NCI-H1417 treated with DMSO at 0.1 percent for 48 hours (cell line): Measurements from ENCODE around the gene DLAT.
"Not testable (repeated sequence)": the region's sequence is repeated elsewhere in the genome, so short reads cannot be mapped to it uniquely, and the experiment has no call there.

Experiments
- DNase-seq: peaks from one replicate; lab custom pipeline; 2025; lab: John Stamatoyannopoulos, UW

The DLAT gene

GRCh38 chr11:112024773-112025678 is at the start of gene DLAT:
Gene DLAT, plus strand, starts transcription at chr11:112025408. Its CDS starts 65 bp downstream, at chr11:112025473.
- peak; percentile 81 for DNase-seq

- no peak for DNase-seq
Measured at GRCh38 chr11:111976119-111976766, 49.0 kb upstream of the DLAT start.

GRCh38 chr11:111976767-111977145 is 48.5 kb upstream of the DLAT start:
- no peak for DNase-seq

GRCh38 chr11:111977146-111978027 is 47.8 kb upstream of the DLAT start:
- no peak for DNase-seq

- DNase-seq = no peak
Measured at GRCh38 chr11:111978028-111978771, 47.0 kb upstream of the DLAT start.

GRCh38 chr11:111980062-111980461 is 45.1 kb upstream of the DLAT start:
- no peak for DNase-seq

DNA sequence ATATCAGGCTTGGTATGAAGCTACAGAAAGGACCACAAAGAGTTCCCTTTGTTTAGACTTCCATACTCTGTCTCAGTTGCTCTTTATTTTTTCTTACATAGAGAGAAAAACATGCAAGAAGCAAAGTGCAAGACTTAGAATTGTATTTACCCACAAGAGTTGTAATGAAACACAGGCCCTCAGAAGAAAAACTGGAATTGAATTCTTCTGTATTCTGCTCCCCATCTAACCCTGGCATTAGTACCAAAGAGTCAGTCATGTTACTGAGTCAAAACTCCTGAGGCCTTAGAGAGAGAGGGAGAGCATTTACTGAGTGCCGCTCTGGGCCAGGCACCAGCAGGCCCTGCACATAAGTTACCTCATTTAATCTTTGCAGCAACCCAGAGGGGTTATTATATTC is 43.9 kb upstream of the DLAT start:
- no peak for DNase-seq

DNA sequence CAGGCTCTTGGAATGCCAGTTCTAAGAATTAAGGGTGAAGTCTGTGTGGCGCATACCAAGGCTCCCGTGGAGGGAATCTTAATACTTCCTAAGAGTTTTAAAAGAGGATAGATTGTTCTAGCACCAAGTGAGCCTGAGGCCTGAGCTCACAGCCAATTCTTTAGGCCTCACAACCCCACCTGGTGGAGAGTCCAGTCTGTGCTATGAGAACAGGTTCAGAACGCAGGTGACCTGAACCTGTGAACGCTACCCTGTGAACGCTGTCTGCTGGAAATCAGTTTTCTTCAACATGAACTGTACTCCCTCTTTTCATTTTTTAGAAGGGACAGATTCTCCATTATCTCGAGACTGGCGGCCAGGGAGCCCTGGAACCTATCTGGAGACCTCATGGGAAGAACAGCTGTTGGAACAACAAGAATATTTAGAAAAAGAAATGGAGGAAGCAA is 43.2 kb upstream of the DLAT start:
- DNase-seq = no peak

DNA sequence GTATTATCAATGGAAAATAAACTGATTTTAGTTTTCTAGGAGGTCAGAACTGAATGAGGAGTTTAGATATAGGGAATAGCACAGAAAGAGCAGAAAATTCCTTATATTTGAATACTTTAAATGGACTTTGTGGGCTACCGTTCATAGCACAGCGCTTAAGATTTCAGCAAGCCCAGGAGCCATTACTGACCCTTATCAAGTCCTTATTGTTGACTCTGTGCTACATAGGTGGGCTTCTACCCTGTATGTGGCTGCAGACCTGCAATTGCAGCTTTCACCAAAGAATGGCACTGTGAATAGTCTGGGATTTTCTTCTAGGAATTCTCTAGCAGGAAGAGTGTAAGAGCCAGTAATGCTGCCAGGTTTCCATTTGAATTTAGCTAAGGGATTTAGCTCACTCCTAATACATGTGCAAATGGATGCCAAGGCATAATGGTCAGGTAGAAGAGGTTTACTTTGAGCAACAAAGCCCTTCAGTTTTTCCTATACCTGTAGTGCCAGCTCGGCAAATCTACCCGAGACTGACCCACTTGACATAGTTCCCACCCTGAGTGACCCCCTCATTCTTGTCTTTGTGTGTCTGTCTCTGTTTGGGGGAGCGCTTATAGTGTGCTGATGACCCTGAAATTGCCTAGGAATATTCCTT is 42.5 kb upstream of the DLAT start:
- DNase-seq = no peak

DNA sequence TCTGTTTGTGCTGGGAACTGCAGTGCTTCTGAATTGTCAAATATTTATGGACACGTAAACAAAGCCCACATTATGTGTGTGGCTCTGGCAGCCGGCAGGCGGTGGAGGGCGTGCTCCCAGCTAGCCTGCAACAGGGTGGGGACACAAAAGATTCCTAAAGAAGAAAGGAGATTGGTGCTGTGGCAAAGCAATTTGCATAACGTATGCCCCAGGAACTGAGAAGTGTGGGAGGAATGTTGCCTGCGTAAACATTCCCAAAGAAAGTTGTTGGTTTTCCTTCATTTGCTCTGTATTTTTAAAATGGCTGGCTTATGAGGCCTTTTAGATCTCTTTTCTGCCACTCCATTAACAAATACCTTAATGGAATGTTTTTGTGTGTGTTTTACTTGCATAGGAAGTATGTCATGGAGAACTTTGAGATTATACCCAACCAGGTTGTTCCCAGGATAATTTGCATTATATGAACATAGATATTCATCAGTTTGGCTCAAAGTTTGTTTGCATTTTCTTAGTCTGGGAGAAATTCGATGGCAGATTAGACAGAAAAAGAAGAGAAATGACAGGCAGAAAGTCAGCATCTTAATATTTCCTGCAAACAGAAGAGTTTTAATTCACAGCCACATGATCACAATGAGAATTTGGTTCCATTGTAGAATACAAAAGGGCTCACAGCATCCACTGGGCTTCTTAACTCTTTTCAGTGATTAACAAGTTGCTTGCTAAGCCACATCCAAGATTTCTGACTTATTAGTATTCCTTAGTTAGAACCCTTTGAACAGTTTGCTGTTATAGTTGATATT is 41.8 kb upstream of the DLAT start:
- DNase-seq = no peak

DNA sequence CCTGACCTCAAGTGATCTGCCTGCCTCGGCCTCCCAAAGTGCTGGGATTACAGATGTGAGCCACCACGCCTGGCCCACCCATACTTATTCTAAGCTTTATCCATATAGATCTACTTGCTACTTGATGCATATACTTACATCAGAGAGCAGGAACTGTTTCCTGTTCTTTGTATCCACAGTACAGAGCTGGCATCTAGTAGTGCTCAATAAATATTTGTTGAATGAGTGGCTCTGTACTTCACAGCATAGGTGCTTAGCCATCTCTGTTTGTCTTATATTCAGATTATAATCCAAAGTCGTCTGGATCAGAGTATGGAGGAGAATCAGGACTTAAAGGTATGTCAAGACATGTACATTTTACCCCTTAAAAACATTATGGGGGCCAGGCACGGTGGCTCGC is 38.6 kb upstream of the DLAT start:
- no peak for DNase-seq

DNA sequence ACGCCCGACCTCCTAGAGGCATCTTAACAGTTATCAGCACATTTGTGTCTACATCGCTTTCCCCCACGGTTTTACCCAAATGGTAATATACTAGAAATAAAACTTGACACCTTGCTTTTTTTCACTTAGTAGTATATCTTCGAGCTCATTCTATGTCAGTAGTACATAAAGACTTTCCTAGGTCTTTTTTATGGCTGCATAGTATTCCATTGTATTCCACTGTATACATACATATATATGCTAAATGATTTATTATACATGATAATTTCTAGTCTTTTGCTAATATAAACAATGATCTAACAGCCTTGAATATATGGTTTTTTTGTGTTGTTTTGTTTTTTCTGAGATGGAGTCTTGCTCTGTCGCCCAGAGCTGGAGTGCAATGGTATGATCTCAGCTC is 34.8 kb upstream of the DLAT start:
- no peak for DNase-seq

DNA sequence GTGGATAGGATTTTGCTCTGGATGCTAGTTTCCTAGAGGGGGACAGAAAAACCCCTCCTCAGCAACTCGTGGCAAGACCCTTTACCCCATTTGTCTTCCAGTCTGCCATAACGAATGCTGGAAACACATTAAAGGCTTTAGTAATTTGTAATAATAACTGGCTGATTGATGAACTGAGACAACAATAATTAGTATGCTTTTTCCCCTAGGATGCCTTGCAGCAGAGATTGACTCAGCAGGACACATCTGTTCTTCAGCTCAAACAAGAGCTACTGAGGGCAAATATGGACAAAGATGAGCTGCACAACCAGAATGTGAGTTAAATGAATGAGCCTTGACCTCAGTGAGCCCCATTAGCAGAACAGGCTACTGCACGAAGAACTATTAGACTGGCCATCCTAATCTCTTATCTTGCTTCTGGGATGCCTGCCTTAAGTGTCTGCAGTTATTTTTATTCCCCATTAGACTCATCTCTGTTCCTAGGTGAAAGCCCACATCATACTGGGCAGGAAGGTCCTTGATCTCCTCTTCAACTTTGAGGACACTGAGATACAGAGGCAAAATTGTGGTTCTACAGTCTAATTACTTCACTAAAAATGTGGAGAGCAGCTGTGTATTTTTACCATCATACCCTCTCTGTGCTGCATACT is 32.9 kb upstream of the DLAT start:
- no peak for DNase-seq

- DNase-seq = no peak
Measured at GRCh38 chr11:111996129-111996528, 29.1 kb upstream of the DLAT start.

DNA sequence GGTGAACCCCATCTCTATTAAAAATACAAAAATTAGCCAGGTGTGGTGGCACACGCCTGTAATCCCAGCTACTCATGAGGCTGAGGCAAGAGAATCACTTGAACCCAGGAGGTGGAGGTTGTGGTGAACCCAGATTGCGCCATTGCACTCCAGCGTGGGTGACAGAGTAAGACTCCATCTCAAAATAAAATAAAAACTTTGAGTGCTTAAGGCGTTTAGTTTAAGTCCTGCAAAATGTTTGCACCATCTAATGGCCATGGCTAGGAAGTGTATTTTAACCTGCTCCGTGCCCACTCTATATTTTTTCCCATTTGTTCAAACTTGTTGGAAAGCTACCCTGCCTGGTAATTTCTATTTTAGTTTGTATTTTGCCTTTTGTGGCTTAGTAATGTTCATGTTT is 28.5 kb upstream of the DLAT start:
- not testable (repeated sequence) for DNase-seq

- DNase-seq = no peak
Measured at GRCh38 chr11:111999111-111999510, 26.1 kb upstream of the DLAT start.

DNA sequence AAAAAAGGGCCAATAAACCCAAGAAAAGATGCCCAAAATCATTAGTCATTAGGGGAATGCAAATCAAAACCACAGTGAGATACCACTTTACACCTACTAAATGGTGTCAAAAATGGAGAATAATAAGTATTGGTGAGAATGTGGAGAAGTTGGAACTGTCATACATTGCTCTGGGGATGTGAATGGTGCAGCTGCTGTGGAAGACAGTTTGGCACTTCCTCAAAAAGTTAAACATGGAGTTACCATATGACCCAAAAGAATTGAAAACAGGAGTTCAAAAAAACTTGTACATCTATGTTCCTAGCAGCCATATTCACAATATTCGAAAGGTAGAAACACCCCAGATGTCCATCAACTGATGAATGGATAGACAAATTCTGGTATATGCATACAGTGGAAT is 24.5 kb upstream of the DLAT start:
- DNase-seq = no peak

DNA sequence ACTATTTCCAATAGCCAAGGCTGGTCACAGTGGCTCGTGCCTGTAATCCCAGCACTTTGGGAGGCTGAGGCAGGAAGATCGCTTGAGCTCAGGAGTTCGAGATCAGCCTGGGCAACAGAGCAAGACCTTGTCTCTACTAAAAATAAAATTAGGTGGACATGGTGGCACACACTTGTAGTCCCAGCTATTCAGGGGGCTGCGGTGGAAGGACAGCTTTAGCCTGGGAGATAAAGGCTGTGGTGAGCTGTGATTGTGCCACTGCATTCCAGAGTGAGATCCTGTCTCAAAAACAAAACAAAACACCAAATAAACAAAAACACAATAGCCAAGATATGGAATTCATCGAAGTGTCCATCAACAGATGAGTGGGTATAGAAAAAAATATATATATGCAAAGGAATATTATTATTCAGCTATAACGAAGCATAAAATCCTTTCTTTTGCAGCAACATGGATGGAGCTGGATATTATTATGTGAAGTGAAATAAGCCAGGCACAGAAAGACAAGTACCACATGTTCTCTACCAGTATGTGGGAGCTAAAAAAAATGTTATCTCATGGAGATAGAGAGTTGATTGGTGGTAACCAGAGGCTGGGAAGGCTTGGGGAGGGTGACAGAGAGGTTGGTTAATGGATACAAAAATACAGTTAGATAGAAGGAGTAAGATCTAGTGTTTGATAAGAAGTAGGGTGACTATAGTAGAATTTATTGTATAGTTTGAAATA is 22.6 kb upstream of the DLAT start:
- DNase-seq = no peak

DNA sequence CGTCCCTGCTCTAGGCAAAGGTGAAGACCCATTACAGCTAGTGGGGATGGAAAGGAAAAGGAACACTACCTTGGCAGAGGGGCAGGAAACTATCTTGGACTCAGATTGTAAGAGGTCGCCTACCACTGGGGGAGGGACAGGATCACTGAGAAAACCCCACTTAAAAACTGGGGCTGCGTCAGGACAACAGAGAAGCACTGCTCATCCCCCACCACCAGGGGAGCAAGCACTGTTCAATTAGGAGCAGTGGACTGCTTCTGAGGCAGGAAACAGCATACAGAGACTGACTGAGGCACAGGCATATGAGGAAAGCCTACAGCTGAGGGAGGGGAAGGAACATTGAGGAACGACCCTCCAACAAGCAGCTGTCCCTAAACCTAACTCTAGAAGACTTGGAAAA is 20.8 kb upstream of the DLAT start:
- no peak for DNase-seq
